Measurements from ENCODE around the gene ALPL.

DNA sequence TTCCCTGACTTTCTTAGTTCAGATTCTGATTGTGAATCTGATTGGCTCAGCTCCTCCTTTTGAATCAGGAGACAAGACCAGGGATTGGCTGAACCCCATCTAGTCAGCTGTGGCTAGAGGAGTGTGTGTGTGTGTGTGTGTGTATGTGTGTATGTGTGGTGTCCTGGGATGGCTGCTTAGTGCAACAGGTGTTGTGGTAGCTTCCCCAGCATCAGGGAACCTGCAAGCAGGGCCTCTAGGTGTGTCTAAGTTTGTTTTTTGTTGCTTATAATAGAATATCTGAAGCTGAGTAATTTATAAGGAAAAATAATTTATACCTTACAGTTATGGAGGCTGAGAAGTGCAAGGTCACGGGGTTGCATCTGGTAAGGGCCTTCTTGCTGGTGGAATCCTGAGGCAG is 13.2 kb upstream of the ALPL start:
- TF ChIP-seq CTCF (conservative IDR thresholded peaks at IDR 0.05 in 1 of 2, IDR thresholded peaks at IDR 0.05 in 1 of 2; ENCODE audit: low read depth in 1 of 2, low read length in 2 of 2) = no peak
- TF ChIP-seq EZH2 (IDR thresholded peaks at IDR 0.05; ENCODE audit: low read length, missing control alignments) = no peak

Data from fibroblast of lung (primary cell).